Spleen (tissue), 11 donors: ENCODE data around the gene FMOD. TPM values are rescaled to one million over a fixed set of nuclear protein-coding genes. Genes with fewer than 3 reads are reported as not detected.
A peak's percentile ranks its signal among the peaks of the same experiment; 100 is the strongest.

ENCODE experiments used
- DNase-seq: peaks from one replicate; pipeline ENCODE4 v3.0.0-alpha.2; 2020
- H3K27ac ChIP-seq, 8 donors: fragments of 200-600 bp; sonication (generic) in 7 of 8; 1 replicate in 4 of 8; 2 replicates in 4 of 8; pipeline versions ENCODE4 v1.5.0 to v1.8.0; 2016 to 2021; ENCODE audit warnings: inconsistent platforms in 4 of 8, mild to moderate bottlenecking in 4 of 8, moderate library complexity in 1 of 8
- H3K27me3 ChIP-seq, 7 donors: fragments of 200-600 bp; sonication (generic) in 6 of 7; replicated peaks in 1 of 7; 1 replicate in 4 of 7; 2 replicates in 3 of 7; pipeline versions ENCODE4 v1.5.0 to v1.8.0; 2016 to 2021; ENCODE audit warnings: inconsistent platforms in 3 of 7, mild to moderate bottlenecking in 1 of 7
- H3K36me3 ChIP-seq, 6 donors: fragments of 200-600 bp; sonication (generic) in 5 of 6; 1 replicate in 4 of 6; 2 replicates in 2 of 6; pipeline versions ENCODE4 v1.5.0 to v1.8.0; 2016 to 2021; ENCODE audit warnings: inconsistent platforms in 2 of 6
- H3K4me1 ChIP-seq, 6 donors: fragments of 200-600 bp; sonication (generic) in 5 of 6; 1 replicate in 3 of 6; 2 replicates in 3 of 6; pipeline versions ENCODE4 v1.5.0 to v1.8.0; 2016 to 2021; ENCODE audit warnings: inconsistent platforms in 3 of 6
- H3K4me3 ChIP-seq, 8 donors: fragments of 200-600 bp; sonication (generic) in 7 of 8; 1 replicate in 4 of 8; 2 replicates in 4 of 8; pipeline versions ENCODE4 v1.5.0 to v1.8.0; 2016 to 2021; ENCODE audit warnings: inconsistent platforms in 4 of 8, mild to moderate bottlenecking in 4 of 8, moderate library complexity in 2 of 8
- H3K9me3 ChIP-seq, 8 donors: fragments of 200-600 bp; sonication (generic) in 7 of 8; 1 replicate in 4 of 8; 2 replicates in 4 of 8; pipeline versions ENCODE4 v1.5.0 to v1.8.0; 2016 to 2021; ENCODE audit warnings: inconsistent platforms in 4 of 8
- POLR2A ChIP-seq, 3 donors: fragments of 450-650 bp; IDR thresholded peaks; one replicate each; pipeline ENCODE4 v1.5.1; 2017; ENCODE audit warnings: antibody characterized with exemption in 3 of 3, mild to moderate bottlenecking in 1 of 3
- POLR2AphosphoS5 ChIP-seq, 3 donors: sonication (generic); formaldehyde crosslinking; IDR thresholded peaks; one replicate each; pipeline ENCODE4 v1.5.1; 2017; ENCODE audit warnings: antibody characterized with exemption in 3 of 3
- WGBS, 5 donors: extraction: QIAGEN DNeasy Blood & Tissue Kit in 3 of 5; methylation state at CpG; one replicate each; pipeline versions ENCODE4 v1.1.5 to v1.1.7; 2013 to 2018; 5-methylcytosine and 5-hydroxymethylcytosine counted together
- intact Hi-C: fragments of 100-400 bp; cut with DNase I; formaldehyde crosslinking; loops from one replicate; pipeline ENCODE4 v1.15.0; 2023; ENCODE audit warnings: low total_unique reads
- polyA plus RNA-seq, 3 donors: library from polyadenylated mRNA; stranded (reverse); fragments of 200-250 nt; gene quantifications; one replicate each; pipeline ENCODE4 v1.2.1, GENCODE V29; 2013
- total RNA-seq, 7 donors: library from RNA; depleted of rRNA in 3 of 7; stranded (reverse); fragments of >200 nt in 3 of 7; fragmentation: NEBNext Ultra II Directional in 4 of 7; extraction: Animal tissue kit (Norgen Biotek cat#: 25700) in 4 of 7; gene quantifications; one replicate each; pipeline versions ENCODE4 v1.1.0 to v1.2.1, GENCODE V29; 2016 to 2021
- TF ChIP-seq, protein P1 (sequence below), 11 experiments: fragments of 200-600 bp in 7 of 11; fragments of 450-650 bp in 4 of 11; sonication (generic) in 4 of 11; IDR thresholded peaks in 8 of 11; conservative IDR thresholded peaks in 3 of 11; 1 replicate in 7 of 11; 2 replicates in 4 of 11; pipeline versions ENCODE4 v1.4.0 to v1.8.0; 2016 to 2021; ENCODE audit warnings: antibody characterized with exemption in 11 of 11, inconsistent platforms in 4 of 11, mild to moderate bottlenecking in 1 of 11
- donor health status: healthy with polysubstance abuse.
- donor health status: DM: no; HTN: no; CAD: no; lungs with moderate emphysema.
- donor health status: DM: no; HTN: no; CAD: no.
- donor health status: Bipolar disorder and iron deficiency.
- donor health status: healthy.
- donor health status: DM: no; HTN: no; CAD: no.
- donor health status: DM: yes; HTN: yes; CAD: no.

The FMOD gene
- total and polyA plus RNA-seq, 10 donors, result 4.5 to 30.0 (median 17.0) TPM

DNA sequence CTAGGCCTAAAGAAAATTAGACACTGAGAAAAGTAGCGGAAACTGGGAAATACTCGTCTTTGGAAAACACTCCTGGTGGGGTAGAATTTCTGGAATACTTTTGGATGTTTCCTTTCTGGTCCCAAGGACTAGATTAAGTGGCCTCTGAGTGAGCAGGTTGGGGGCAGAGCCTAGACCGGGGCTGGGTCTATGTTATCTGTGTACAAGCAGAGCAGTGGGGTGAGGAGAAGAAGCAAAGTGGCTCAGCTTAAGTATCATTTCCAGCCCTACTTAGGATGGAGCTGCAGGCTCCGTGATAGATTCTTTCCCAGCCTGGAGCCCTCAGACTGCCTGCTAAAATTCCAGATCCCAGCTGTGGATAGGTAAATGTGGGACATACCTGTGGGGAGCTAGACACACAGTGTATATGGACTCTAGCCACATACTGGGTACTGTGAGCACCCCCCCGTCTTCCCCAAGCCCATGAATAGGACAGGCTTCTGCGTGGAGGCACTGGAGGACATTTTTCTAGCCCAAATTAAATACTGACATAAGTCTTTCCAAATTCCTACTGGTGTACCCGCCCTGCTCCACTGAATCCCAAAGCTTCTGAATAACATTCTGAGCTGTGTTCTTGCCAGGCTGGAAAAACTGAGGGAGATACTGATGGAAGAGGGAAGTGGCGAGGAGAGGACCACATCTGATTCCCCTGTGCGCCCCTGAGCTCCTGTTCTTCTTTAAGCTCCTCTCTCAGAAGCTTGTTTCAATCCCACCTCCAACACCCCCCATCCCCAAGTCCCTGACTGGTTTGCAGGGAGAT is 6.8 kb downstream of the FMOD start:
- Histone ChIP-seq H3K4me3 (no peak overlapping the region), H3K27ac (no peak overlapping the region), H3K4me1 (peaks cover 0 to 29% (median 19%) of the 10 kb centered on the region in 6 donors), H3K9me3 (no peaks in the 10 kb centered on the region), H3K36me3 (no peaks in the 10 kb centered on the region), H3K27me3 (peaks cover 0 to 49% (median 5%) of the 10 kb centered on the region in 7 donors)
- intact Hi-C loops, result loop anchor here (2.0 to 10.0 kb wide), 2 partner anchors 143 to 361 kb away; no protein-coding TSS in a partner anchor
- DNase-seq, result no peak
- 73 to 91% (median 83%) methylated on average over 9 of the region's 9 CpGs for WGBS, 5 donors
- TF ChIP-seq POLR2A (IDR thresholded peaks at IDR 0.05), result no peak
- TF ChIP-seq, protein P1, sequence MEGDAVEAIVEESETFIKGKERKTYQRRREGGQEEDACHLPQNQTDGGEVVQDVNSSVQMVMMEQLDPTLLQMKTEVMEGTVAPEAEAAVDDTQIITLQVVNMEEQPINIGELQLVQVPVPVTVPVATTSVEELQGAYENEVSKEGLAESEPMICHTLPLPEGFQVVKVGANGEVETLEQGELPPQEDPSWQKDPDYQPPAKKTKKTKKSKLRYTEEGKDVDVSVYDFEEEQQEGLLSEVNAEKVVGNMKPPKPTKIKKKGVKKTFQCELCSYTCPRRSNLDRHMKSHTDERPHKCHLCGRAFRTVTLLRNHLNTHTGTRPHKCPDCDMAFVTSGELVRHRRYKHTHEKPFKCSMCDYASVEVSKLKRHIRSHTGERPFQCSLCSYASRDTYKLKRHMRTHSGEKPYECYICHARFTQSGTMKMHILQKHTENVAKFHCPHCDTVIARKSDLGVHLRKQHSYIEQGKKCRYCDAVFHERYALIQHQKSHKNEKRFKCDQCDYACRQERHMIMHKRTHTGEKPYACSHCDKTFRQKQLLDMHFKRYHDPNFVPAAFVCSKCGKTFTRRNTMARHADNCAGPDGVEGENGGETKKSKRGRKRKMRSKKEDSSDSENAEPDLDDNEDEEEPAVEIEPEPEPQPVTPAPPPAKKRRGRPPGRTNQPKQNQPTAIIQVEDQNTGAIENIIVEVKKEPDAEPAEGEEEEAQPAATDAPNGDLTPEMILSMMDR (IDR thresholded peaks at IDR 0.05 in 8 of 11, conservative IDR thresholded peaks at IDR 0.05 in 3 of 11), result no peak
- no peak for TF ChIP-seq POLR2AphosphoS5 (IDR thresholded peaks at IDR 0.05)

- intact Hi-C loops, result loop anchor here (10.0 kb wide), 1 partner anchor 362 kb away; no protein-coding TSS in a partner anchor
- Histone ChIP-seq H3K27ac (no peak overlapping the region), H3K4me3 (no peak overlapping the region), H3K4me1 (peaks cover 0 to 47% (median 27%) of the 10 kb centered on the region in 6 donors), H3K36me3 (no peaks in the 10 kb centered on the region), H3K27me3 (peaks cover 0 to 38% (median 5%) of the 10 kb centered on the region in 7 donors), H3K9me3 (no peaks in the 10 kb centered on the region)
- TF ChIP-seq POLR2AphosphoS5 (IDR thresholded peaks at IDR 0.05), result no peak
- TF ChIP-seq, protein P1 (IDR thresholded peaks at IDR 0.05 in 8 of 11, conservative IDR thresholded peaks at IDR 0.05 in 3 of 11), result peak; percentile 46 to 78 (median 69)
- WGBS, 5 donors, result 43 to 67% (median 47%) methylated on average over 21 to 23 of the region's 23 CpGs
- no peak for DNase-seq
Observed at GRCh38 chr1:203342192-203342940, 8.6 kb downstream of the FMOD start.

DNA sequence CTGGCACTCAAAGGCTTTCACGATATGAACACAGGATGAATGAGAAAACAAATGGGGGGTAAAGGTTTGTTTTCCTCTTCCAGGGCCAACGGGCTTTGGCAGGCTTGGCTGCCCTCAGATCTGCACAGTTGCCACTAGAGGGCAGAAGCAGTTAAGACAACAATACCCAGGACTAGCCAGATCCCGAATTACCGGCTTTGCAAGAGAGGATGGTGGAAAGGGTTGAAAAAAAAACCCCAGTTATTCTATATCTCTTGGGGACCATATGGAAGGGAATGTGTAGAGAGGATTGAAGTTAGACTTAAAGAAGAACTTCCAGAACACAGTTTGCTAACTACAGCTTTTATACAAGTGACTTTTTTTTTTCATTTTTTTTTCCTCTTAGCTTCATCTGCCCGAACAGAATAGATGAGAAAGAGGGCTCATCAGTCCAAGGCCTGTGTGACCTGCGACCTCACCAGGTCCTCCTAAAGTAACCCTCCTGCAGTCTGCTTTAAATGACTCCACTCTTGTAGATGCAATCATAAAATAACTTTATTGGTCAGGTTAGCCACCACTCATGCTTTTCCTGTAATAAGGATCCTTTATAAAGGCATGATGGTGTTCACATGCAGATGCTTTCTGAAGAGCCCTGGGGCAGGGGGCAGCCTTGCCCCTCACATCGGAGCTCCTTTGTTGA is 10.7 kb downstream of the FMOD start:
- peak overlapping the region in 1 of 8 donors; percentile 18 for H3K27ac ChIP-seq
- H3K36me3 ChIP-seq, result no peaks in the 10 kb centered on the region
- peak; percentile 82 for DNase-seq
- peak in 1 of 3 donors; percentile 38 for TF ChIP-seq POLR2AphosphoS5 (IDR thresholded peaks at IDR 0.05)
- TF ChIP-seq, protein P1 (IDR thresholded peaks at IDR 0.05 in 8 of 11, conservative IDR thresholded peaks at IDR 0.05 in 3 of 11), result peak; percentile 83 to 95 (median 91)
- TF ChIP-seq POLR2A (IDR thresholded peaks at IDR 0.05), result no peak
- no peaks in the 10 kb centered on the region for H3K9me3 ChIP-seq
- intact Hi-C loops, result loop anchor here (10.0 kb wide), 1 partner anchor 365 kb away; no protein-coding TSS in a partner anchor
- 21 to 24% (median 23%) methylated on average over 7 of the region's 7 CpGs for WGBS, 5 donors
- H3K4me1 ChIP-seq, result peaks cover 0 to 52% (median 24%) of the 10 kb centered on the region in 6 donors
- peaks cover 0 to 37% (median 5%) of the 10 kb centered on the region in 7 donors for H3K27me3 ChIP-seq
- H3K4me3 ChIP-seq, result no peak overlapping the region
